ENCODE data around the gene TMSB4Y.

DNA sequence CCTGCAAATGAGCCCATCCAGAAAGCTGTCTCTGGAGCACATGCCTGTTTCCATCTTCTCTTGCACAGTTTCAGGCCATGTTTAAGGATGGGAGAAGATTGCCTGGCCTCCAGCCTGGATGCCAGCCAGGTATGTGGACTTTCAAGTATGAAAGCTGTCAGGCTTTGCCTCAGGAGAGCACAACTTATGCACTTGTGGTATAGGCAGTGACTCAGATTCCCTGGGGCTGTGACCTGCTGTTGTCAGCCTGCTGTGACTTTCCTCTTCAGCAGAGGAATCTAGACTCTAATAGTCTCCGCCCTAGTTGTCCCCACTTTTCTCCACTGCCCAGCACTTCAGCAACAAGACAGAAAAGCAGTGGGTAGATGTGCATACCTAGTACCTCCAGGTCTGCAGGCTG lies 51.0 kb downstream of the TMSB4Y start:
- TF ChIP-seq, protein P1, sequence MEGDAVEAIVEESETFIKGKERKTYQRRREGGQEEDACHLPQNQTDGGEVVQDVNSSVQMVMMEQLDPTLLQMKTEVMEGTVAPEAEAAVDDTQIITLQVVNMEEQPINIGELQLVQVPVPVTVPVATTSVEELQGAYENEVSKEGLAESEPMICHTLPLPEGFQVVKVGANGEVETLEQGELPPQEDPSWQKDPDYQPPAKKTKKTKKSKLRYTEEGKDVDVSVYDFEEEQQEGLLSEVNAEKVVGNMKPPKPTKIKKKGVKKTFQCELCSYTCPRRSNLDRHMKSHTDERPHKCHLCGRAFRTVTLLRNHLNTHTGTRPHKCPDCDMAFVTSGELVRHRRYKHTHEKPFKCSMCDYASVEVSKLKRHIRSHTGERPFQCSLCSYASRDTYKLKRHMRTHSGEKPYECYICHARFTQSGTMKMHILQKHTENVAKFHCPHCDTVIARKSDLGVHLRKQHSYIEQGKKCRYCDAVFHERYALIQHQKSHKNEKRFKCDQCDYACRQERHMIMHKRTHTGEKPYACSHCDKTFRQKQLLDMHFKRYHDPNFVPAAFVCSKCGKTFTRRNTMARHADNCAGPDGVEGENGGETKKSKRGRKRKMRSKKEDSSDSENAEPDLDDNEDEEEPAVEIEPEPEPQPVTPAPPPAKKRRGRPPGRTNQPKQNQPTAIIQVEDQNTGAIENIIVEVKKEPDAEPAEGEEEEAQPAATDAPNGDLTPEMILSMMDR (IDR thresholded peaks at IDR 0.05) = no peak
- no peak for TF ChIP-seq POLR2A (IDR thresholded peaks at IDR 0.05; ENCODE audit: low read depth)
